K562 (cell line): ENCODE measurements around the gene C16orf95. TPM values are rescaled to one million over a fixed set of nuclear protein-coding genes. Genes with fewer than 3 reads are reported as not detected.

Experiments used
- BDP1 ChIP-seq: IDR thresholded peaks from 3 replicates; pipeline ENCODE4 v1.6.1; 2011; ENCODE audit not compliant: insufficient read length, insufficient read depth
- JUN ChIP-seq, 2 experiments: sonication (generic) in 1 of 2; formaldehyde crosslinking in 1 of 2; IDR thresholded peaks; 2 replicates each; pipeline versions ENCODE4 v1.6.1 to v1.8.0; 2012 to 2022; ENCODE audit warnings: borderline replicate concordance in 2 of 2, mild to moderate bottlenecking in 2 of 2, improper control_type of control experiment in 1 of 2, low read depth in 1 of 2, low read length in 1 of 2, missing genetic modification reagents in 1 of 2
- NCOA6 ChIP-seq: fragments of 450-650 bp; IDR thresholded peaks from 2 replicates; pipeline ENCODE4 v1.6.1; 2017; ENCODE audit warnings: mild to moderate bottlenecking
- PHTF2 ChIP-seq: fragments of 250-450 bp; sonication (Bioruptor Pico); IDR thresholded peaks from 2 replicates; pipeline ENCODE4 v1.5.0; 2021; ENCODE audit warnings: mild to moderate bottlenecking
- TBP ChIP-seq: optimal IDR thresholded peaks from 2 replicates; pipeline ENCODE3; 2011; ENCODE audit warnings: low read depth, low read length, improper control_type of control experiment
- ZNF76 ChIP-seq: fragments of 250-450 bp; sonication (Bioruptor Pico); IDR thresholded peaks from 2 replicates; pipeline ENCODE4 v1.4.0; 2020; ENCODE audit warnings: mild to moderate bottlenecking, moderate library complexity, borderline replicate concordance
- polyA plus RNA-seq, 8 experiments: library from polyadenylated mRNA; depleted of rRNA in 4 of 8; stranded (reverse) in 5 of 8; unstranded in 3 of 8; fragments of >200 nt; fragmentation: Nextera tagmentation in 2 of 8; fragmentation: Illumina TruSeq in 1 of 8; extraction: Ambion mirVana in 2 of 8; extraction: Trizol in 1 of 8; gene quantifications; 2 replicates each; pipeline versions ENCODE4 v1.2.1 to v1.2.3, GENCODE V29; 2011 to 2014; ENCODE audit warnings: inconsistent platforms in 1 of 8, missing spikeins in 1 of 8
- total RNA-seq, 7 experiments: library from RNA; depleted of rRNA in 6 of 7; stranded (reverse); fragments of >200 nt in 6 of 7; fragmentation: Illumina TruSeq in 2 of 7; extraction: Trizol in 2 of 7; gene quantifications; 2 replicates each; pipeline versions ENCODE4 v1.2.1 to v1.2.3, GENCODE V29; 2011 to 2021; ENCODE audit warnings: low replicate concordance in 1 of 7
- TF ChIP-seq, protein P1 (sequence below): fragments of 250-450 bp; sonication (Bioruptor Pico); IDR thresholded peaks from 2 replicates; pipeline ENCODE4 v1.8.0; 2021; ENCODE audit warnings: moderate library complexity, mild to moderate bottlenecking, inconsistent platforms
- TF ChIP-seq, protein P2 (sequence below): IDR thresholded peaks from 3 replicates; pipeline ENCODE4 v1.6.1; 2011; ENCODE audit warnings: borderline replicate concordance, mild to moderate bottlenecking, moderate library complexity; ENCODE audit not compliant: insufficient read length; ENCODE audit errors: extremely low read depth

C16orf95 gene
- total and polyA plus RNA-seq, 9 of the 15 experiments (the other 6 are each of a cell fraction or from before 2014, with no cell fraction given) = 6.5 to 20.5 (median 9.4) TPM

DNA sequence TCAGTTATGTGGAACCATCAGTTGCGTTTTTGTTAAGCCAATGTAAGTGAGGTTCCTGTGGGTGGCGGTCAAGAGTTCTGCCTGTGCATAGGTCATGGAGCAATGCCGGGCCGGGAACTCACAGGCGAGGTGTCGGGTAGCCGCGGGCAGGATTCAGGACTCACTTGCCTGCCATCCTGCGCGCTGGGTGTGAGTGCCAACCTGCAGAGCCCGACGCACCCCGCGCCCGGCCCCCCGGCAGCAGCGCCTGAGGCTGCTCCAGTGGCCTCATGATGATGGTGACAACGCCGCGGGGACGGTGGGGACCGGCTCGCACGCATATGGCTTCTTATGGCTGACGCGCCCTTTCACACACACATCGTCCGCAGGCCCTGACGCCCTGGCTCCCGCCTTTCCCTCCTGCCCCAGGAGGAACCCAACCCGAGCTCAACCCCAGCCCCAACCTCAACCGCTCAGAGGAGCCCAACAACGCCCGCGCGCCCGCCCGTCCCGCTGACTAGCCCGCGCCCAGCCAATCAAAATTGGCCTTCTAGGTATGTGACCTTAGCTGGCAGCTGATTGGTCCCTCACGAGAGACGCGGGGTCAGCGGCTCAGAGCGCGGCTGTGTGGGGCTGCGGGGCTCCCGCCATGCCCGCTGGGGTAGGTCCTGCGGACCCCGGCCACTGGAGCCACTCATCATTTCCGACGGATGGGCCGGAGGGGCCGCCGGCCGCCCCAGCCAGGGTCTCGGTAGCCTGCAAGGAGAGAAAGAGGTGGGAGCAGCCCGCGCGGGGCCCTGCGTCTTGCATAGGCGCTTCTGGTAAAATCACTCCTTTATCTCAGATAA is at the start of gene C16orf95 (continued):
- TF ChIP-seq, protein P1, sequence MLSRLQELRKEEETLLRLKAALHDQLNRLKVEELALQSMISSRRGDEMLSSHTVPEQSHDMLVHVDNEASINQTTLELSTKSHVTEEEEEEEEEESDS (CRISPR knock-in tag) = no peak
- TF ChIP-seq JUN (IDR thresholded peaks at IDR 0.05; ENCODE audit: borderline replicate concordance, low read depth, low read length) (no peak), JUN (CRISPR knock-in tag; IDR thresholded peaks at IDR 0.05; ENCODE audit: borderline replicate concordance) (no peak), TBP (peak; percentile 78), PHTF2 (CRISPR knock-in tag) (no peak), NCOA6 (no peak), ZNF76 (CRISPR knock-in tag) (no peak), BDP1 (no peak)
- TF ChIP-seq, protein P2, sequence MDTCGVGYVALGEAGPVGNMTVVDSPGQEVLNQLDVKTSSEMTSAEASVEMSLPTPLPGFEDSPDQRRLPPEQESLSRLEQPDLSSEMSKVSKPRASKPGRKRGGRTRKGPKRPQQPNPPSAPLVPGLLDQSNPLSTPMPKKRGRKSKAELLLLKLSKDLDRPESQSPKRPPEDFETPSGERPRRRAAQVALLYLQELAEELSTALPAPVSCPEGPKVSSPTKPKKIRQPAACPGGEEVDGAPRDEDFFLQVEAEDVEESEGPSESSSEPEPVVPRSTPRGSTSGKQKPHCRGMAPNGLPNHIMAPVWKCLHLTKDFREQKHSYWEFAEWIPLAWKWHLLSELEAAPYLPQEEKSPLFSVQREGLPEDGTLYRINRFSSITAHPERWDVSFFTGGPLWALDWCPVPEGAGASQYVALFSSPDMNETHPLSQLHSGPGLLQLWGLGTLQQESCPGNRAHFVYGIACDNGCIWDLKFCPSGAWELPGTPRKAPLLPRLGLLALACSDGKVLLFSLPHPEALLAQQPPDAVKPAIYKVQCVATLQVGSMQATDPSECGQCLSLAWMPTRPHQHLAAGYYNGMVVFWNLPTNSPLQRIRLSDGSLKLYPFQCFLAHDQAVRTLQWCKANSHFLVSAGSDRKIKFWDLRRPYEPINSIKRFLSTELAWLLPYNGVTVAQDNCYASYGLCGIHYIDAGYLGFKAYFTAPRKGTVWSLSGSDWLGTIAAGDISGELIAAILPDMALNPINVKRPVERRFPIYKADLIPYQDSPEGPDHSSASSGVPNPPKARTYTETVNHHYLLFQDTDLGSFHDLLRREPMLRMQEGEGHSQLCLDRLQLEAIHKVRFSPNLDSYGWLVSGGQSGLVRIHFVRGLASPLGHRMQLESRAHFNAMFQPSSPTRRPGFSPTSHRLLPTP = no peak
